Measurements from ENCODE around the gene ZBTB45.

ZBTB45 gene

DNA sequence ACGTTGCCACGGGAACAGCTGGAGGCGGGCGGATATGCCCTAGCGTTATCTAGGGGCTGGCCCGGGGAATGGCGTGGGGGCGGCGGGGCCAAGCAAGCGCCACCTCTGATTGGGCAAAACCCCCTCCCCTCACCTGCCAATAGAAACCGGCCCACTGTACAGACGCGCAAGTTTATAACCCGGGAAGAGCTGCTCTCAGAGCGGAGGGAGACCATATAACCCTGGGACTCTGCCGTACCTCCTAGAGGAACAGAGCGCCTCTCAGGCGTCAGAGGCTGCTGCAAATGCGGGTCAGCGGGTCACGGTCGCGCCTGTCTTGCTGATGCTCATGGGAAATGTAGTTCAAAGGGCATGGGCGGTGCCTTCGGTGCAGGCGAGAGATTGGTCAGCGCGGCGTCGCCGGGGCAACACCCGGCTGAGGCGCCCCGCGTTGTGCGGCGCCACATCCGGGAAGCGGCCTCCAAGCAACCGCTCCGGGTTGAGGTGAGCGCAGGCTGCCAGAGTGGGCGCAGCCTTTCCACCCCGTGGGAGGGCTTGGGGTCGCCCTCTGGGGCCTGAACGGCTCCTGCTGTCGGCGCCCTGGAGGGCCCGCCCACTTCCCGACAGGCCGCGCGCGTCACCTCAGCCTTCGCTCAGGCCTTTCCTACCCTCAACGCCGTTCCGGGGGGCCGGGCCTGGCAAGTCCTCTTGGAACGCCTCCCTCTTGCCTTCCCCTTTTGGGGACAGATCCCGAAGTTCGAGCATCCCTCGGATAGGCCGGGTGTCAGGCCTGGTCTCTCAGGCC, 43.7 kb downstream of the ZBTB45 start, which contains the start of gene ZNF446 (continued):
- 0 out of 2 replicates have a peak, but pooled peaks have one; percentile 37 for TF ChIP-seq ZNF610 (tag by site-specific recombination; IDR thresholded peaks at IDR 0.05; ENCODE audit: borderline replicate concordance)
- peak; percentile 89 for TF ChIP-seq ZBTB17 (tag by site-specific recombination; IDR thresholded peaks at IDR 0.05)
- TF ChIP-seq ZNF175 (tag by site-specific recombination; IDR thresholded peaks at IDR 0.05) = no peak
- TF ChIP-seq KLF9 (tag by site-specific recombination; IDR thresholded peaks at IDR 0.05; ENCODE audit: low read depth) = peak; percentile 89
- no peak for TF ChIP-seq OSR2 (tag by site-specific recombination; IDR thresholded peaks at IDR 0.05)
- TF ChIP-seq ZNF521 (tag by site-specific recombination; IDR thresholded peaks at IDR 0.05) = no peak
- TF ChIP-seq ZIC2 (tag by site-specific recombination; IDR thresholded peaks at IDR 0.05) = peak; percentile 76
- TF ChIP-seq GLIS1 (tag by site-specific recombination; IDR thresholded peaks at IDR 0.05) = peak; percentile 95
- no peak for TF ChIP-seq ZBTB7A (tag by site-specific recombination; IDR thresholded peaks at IDR 0.05; ENCODE audit: low read depth)
- TF ChIP-seq ZBTB1 (tag by site-specific recombination; IDR thresholded peaks at IDR 0.05) = no peak
- no peak for TF ChIP-seq ZNF350 (tag by site-specific recombination; IDR thresholded peaks at IDR 0.05)
- peak; percentile 99 for TF ChIP-seq KLF10 (tag by site-specific recombination; IDR thresholded peaks at IDR 0.05)
- TF ChIP-seq KLF16 (tag by site-specific recombination; IDR thresholded peaks at IDR 0.05) = peak; percentile 84
- no peak for TF ChIP-seq ZNF654 (tag by site-specific recombination; IDR thresholded peaks at IDR 0.05; ENCODE audit: low read depth)
- peak; percentile 100 for TF ChIP-seq ZNF335 (tag by site-specific recombination; conservative IDR thresholded peaks at IDR 0.05)
- TF ChIP-seq SETDB1 (IDR thresholded peaks at IDR 0.05; ENCODE audit: insufficient read length, low read length) = no peak
- TF ChIP-seq, protein P1, sequence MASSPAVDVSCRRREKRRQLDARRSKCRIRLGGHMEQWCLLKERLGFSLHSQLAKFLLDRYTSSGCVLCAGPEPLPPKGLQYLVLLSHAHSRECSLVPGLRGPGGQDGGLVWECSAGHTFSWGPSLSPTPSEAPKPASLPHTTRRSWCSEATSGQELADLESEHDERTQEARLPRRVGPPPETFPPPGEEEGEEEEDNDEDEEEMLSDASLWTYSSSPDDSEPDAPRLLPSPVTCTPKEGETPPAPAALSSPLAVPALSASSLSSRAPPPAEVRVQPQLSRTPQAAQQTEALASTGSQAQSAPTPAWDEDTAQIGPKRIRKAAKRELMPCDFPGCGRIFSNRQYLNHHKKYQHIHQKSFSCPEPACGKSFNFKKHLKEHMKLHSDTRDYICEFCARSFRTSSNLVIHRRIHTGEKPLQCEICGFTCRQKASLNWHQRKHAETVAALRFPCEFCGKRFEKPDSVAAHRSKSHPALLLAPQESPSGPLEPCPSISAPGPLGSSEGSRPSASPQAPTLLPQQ (tag by site-specific recombination; IDR thresholded peaks at IDR 0.05) = peak; percentile 46
- peak; percentile 83 for TF ChIP-seq EGR2 (tag by site-specific recombination; IDR thresholded peaks at IDR 0.05; ENCODE audit: low read depth)
- TF ChIP-seq, protein P2, sequence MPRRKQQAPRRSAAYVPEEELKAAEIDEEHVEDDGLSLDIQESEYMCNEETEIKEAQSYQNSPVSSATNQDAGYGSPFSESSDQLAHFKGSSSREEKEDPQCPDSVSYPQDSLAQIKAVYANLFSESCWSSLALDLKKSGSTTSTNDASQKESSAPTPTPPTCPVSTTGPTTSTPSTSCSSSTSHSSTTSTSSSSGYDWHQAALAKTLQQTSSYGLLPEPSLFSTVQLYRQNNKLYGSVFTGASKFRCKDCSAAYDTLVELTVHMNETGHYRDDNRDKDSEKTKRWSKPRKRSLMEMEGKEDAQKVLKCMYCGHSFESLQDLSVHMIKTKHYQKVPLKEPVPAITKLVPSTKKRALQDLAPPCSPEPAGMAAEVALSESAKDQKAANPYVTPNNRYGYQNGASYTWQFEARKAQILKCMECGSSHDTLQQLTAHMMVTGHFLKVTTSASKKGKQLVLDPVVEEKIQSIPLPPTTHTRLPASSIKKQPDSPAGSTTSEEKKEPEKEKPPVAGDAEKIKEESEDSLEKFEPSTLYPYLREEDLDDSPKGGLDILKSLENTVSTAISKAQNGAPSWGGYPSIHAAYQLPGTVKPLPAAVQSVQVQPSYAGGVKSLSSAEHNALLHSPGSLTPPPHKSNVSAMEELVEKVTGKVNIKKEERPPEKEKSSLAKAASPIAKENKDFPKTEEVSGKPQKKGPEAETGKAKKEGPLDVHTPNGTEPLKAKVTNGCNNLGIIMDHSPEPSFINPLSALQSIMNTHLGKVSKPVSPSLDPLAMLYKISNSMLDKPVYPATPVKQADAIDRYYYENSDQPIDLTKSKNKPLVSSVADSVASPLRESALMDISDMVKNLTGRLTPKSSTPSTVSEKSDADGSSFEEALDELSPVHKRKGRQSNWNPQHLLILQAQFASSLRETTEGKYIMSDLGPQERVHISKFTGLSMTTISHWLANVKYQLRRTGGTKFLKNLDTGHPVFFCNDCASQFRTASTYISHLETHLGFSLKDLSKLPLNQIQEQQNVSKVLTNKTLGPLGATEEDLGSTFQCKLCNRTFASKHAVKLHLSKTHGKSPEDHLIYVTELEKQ (tag by site-specific recombination; IDR thresholded peaks at IDR 0.05; ENCODE audit: borderline replicate concordance) = no peak
- peak; percentile 96 for TF ChIP-seq GLIS2 (tag by site-specific recombination; IDR thresholded peaks at IDR 0.05)
- TF ChIP-seq, protein P3, sequence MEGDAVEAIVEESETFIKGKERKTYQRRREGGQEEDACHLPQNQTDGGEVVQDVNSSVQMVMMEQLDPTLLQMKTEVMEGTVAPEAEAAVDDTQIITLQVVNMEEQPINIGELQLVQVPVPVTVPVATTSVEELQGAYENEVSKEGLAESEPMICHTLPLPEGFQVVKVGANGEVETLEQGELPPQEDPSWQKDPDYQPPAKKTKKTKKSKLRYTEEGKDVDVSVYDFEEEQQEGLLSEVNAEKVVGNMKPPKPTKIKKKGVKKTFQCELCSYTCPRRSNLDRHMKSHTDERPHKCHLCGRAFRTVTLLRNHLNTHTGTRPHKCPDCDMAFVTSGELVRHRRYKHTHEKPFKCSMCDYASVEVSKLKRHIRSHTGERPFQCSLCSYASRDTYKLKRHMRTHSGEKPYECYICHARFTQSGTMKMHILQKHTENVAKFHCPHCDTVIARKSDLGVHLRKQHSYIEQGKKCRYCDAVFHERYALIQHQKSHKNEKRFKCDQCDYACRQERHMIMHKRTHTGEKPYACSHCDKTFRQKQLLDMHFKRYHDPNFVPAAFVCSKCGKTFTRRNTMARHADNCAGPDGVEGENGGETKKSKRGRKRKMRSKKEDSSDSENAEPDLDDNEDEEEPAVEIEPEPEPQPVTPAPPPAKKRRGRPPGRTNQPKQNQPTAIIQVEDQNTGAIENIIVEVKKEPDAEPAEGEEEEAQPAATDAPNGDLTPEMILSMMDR (tag by site-specific recombination; IDR thresholded peaks at IDR 0.05) = peak; percentile 80
- TF ChIP-seq SP2 (tag by site-specific recombination; IDR thresholded peaks at IDR 0.05) = peak; percentile 80
- TF ChIP-seq, protein P4, sequence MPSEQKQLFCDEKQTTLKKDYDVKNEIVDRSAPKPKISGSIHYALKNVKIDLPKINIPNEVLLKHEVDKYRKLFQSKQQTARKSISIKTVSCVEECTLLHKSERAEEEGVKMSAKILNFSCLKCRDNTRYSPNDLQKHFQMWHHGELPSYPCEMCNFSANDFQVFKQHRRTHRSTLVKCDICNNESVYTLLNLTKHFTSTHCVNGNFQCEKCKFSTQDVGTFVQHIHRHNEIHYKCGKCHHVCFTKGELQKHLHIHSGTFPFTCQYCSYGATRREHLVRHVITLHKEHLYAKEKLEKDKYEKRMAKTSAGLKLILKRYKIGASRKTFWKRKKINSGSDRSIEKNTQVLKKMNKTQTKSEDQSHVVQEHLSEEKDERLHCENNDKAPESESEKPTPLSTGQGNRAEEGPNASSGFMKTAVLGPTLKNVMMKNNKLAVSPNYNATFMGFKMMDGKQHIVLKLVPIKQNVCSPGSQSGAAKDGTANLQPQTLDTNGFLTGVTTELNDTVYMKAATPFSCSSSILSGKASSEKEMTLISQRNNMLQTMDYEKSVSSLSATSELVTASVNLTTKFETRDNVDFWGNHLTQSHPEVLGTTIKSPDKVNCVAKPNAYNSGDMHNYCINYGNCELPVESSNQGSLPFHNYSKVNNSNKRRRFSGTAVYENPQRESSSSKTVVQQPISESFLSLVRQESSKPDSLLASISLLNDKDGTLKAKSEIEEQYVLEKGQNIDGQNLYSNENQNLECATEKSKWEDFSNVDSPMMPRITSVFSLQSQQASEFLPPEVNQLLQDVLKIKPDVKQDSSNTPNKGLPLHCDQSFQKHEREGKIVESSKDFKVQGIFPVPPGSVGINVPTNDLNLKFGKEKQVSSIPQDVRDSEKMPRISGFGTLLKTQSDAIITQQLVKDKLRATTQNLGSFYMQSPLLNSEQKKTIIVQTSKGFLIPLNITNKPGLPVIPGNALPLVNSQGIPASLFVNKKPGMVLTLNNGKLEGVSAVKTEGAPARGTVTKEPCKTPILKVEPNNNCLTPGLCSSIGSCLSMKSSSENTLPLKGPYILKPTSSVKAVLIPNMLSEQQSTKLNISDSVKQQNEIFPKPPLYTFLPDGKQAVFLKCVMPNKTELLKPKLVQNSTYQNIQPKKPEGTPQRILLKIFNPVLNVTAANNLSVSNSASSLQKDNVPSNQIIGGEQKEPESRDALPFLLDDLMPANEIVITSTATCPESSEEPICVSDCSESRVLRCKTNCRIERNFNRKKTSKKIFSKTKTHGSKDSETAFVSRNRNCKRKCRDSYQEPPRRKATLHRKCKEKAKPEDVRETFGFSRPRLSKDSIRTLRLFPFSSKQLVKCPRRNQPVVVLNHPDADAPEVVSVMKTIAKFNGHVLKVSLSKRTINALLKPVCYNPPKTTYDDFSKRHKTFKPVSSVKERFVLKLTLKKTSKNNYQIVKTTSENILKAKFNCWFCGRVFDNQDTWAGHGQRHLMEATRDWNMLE (tag by site-specific recombination; conservative IDR thresholded peaks at IDR 0.05; ENCODE audit: low read depth) = peak; percentile 45; the same call in 1 of the 2 replicates
- TF ChIP-seq, protein P5, sequence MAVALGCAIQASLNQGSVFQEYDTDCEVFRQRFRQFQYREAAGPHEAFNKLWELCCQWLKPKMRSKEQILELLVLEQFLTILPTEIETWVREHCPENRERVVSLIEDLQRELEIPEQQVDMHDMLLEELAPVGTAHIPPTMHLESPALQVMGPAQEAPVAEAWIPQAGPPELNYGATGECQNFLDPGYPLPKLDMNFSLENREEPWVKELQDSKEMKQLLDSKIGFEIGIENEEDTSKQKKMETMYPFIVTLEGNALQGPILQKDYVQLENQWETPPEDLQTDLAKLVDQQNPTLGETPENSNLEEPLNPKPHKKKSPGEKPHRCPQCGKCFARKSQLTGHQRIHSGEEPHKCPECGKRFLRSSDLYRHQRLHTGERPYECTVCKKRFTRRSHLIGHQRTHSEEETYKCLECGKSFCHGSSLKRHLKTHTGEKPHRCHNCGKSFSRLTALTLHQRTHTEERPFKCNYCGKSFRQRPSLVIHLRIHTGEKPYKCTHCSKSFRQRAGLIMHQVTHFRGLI (tag by site-specific recombination; IDR thresholded peaks at IDR 0.05) = peak; percentile 66
- TF ChIP-seq ZNF571 (tag by site-specific recombination; IDR thresholded peaks at IDR 0.05) = no peak
- TF ChIP-seq ZNF660 (tag by site-specific recombination; IDR thresholded peaks at IDR 0.05) = peak; percentile 75
- TF ChIP-seq ZNF501 (tag by site-specific recombination; IDR thresholded peaks at IDR 0.05) = peak; percentile 57; the same call in 1 of the 2 replicates
